SK-N-SH (cell line): Measurements from ENCODE around the gene KIF1C. TPM values are rescaled to one million over a fixed set of nuclear protein-coding genes. Genes with fewer than 3 reads are reported as not detected.
A peak's percentile ranks its signal among the peaks of the same experiment; 100 is the strongest.

Experiments
- CTCF ChIA-PET: fragments of 300-600, 350-600 bp; formaldehyde crosslinking; extraction: SDS; loops from one replicate; lab custom pipeline; 2021; lab: Yijun Ruan, JAX
- POLR2A ChIA-PET: fragments of 350-600 bp; sonication (Branson Sonifier 250); formaldehyde crosslinking; extraction: SDS; loops from one replicate; lab custom pipeline; 2020; ENCODE audit warnings: antibody characterized with exemption, inconsistent platforms; lab: Yijun Ruan, JAX
- DNase-seq: peaks from one replicate; pipeline ENCODE4 v3.0.0; 2012
- H2AFZ ChIP-seq: fragments of 200-600 bp; sonication (generic); 2 replicates; pipeline ENCODE4 v1.8.1; 2016; ENCODE audit warnings: antibody characterized with exemption, mild to moderate bottlenecking, low read depth
- H3F3A ChIP-seq: fragments of 200-600 bp; sonication (generic); replicated peaks from 2 replicates; pipeline ENCODE3; 2016; ENCODE audit warnings: antibody characterized with exemption, mild to moderate bottlenecking; ENCODE audit not compliant: insufficient read depth
- H3K27ac ChIP-seq, 2 experiments: fragments of 200-500 bp in 1 of 2; fragments of 200-600 bp in 1 of 2; sonication (Bioruptor generic) in 1 of 2; sonication (generic), shearing (Covaris generic) in 1 of 2; 2 replicates each; pipeline versions ENCODE4 v1.5.1 to v1.6.1; 2014 to 2016; ENCODE audit warnings: low read depth in 2 of 2, inconsistent platforms in 1 of 2, low read length in 1 of 2, mild to moderate bottlenecking in 1 of 2, mixed read lengths in 1 of 2
- H3K27me3 ChIP-seq: fragments of 200-600 bp; sonication (generic), shearing (Covaris generic); 2 replicates; pipeline ENCODE4 v1.6.1; 2016; ENCODE audit warnings: mixed run types; ENCODE audit not compliant: insufficient read depth
- H3K36me3 ChIP-seq, 2 experiments: fragments of 200-500 bp in 1 of 2; fragments of 200-600 bp in 1 of 2; sonication (Bioruptor generic) in 1 of 2; sonication (generic) in 1 of 2; replicated peaks in 1 of 2; 2 replicates each; pipeline versions ENCODE3 to v1.5.1; 2014 to 2016; ENCODE audit warnings: low read length in 1 of 2, mild to moderate bottlenecking in 1 of 2; ENCODE audit not compliant: insufficient read depth in 2 of 2, control insufficient read depth in 1 of 2
- H3K4me1 ChIP-seq, 2 experiments: fragments of 200-500 bp in 1 of 2; fragments of 200-600 bp in 1 of 2; sonication (Bioruptor generic) in 1 of 2; sonication (generic), shearing (Covaris generic) in 1 of 2; 2 replicates each; pipeline versions ENCODE4 v1.5.1 to v1.6.1; 2014 to 2016; ENCODE audit warnings: low read depth in 1 of 2, low read length in 1 of 2, mixed run types in 1 of 2; ENCODE audit not compliant: insufficient read depth in 2 of 2, control insufficient read depth in 1 of 2
- H3K4me2 ChIP-seq: fragments of 200-600 bp; sonication (generic), shearing (Covaris generic); 2 replicates; pipeline ENCODE4 v1.6.1; 2017; ENCODE audit warnings: mixed run types
- H3K4me3 ChIP-seq, 2 experiments: fragments of 200-500 bp in 1 of 2; fragments of 200-600 bp in 1 of 2; sonication (Bioruptor generic) in 1 of 2; sonication (generic), shearing (Covaris generic) in 1 of 2; 2 replicates each; pipeline versions ENCODE4 v1.5.1 to v1.8.1; 2014 to 2016; ENCODE audit warnings: low read depth in 2 of 2, inconsistent platforms in 1 of 2, low read length in 1 of 2, mild to moderate bottlenecking in 1 of 2, mixed read lengths in 1 of 2, moderate library complexity in 1 of 2
- H3K79me2 ChIP-seq: fragments of 200-600 bp; sonication (generic); 2 replicates; pipeline ENCODE4 v1.8.1; 2017; ENCODE audit warnings: mild to moderate bottlenecking; ENCODE audit not compliant: insufficient read depth
- H3K9ac ChIP-seq: fragments of 200-600 bp; sonication (generic); 2 replicates; pipeline ENCODE4 v1.6.1; 2017; ENCODE audit warnings: mixed run types
- H3K9me2 ChIP-seq: fragments of 200-600 bp; sonication (generic); 2 replicates; pipeline ENCODE4 v1.6.1; 2017; ENCODE audit warnings: mixed run types
- H3K9me3 ChIP-seq: fragments of 200-600 bp; sonication (generic); 2 replicates; pipeline ENCODE4 v1.6.1; 2017; ENCODE audit warnings: mixed run types, mild to moderate bottlenecking, moderate library complexity
- H4K20me1 ChIP-seq: fragments of 200-600 bp; sonication (generic); 2 replicates; pipeline ENCODE4 v1.6.1; 2017; ENCODE audit warnings: mild to moderate bottlenecking, mixed run types; ENCODE audit not compliant: insufficient read depth
- CTCF ChIP-seq: fragments of 200-600 bp; sonication (generic); IDR thresholded peaks from 2 replicates; pipeline ENCODE4 v1.6.1; 2017; ENCODE audit warnings: antibody characterized with exemption, mild to moderate bottlenecking, moderate library complexity
- EZH2phosphoT487 ChIP-seq: fragments of 200-600 bp; sonication (generic); IDR thresholded peaks from 2 replicates; pipeline ENCODE4 v1.6.1; 2017; ENCODE audit warnings: low read depth, mixed run types, mild to moderate bottlenecking, antibody characterized with exemption, moderate library complexity, borderline replicate concordance
- FOSL2 ChIP-seq: IDR thresholded peaks from 2 replicates; pipeline ENCODE4 v1.4.0; 2012; ENCODE audit warnings: low read depth, mild to moderate bottlenecking, moderate library complexity, borderline replicate concordance
- POLR2AphosphoS5 ChIP-seq: IDR thresholded peaks from 2 replicates; pipeline ENCODE4 v1.6.1; 2012; ENCODE audit warnings: low read depth, low read length
- RAD21 ChIP-seq: IDR thresholded peaks from 2 replicates; pipeline ENCODE4 v1.6.1; 2012; ENCODE audit warnings: mild to moderate bottlenecking, low read length
- RCOR1 ChIP-seq: fragments of 150-350 bp; IDR thresholded peaks from 2 replicates; pipeline ENCODE4 v1.6.1; 2017; ENCODE audit warnings: antibody characterized with exemption, low read length
- REST ChIP-seq: IDR thresholded peaks from 2 replicates; pipeline ENCODE4 v1.6.1; 2012; ENCODE audit warnings: mild to moderate bottlenecking, low read depth, low read length, moderate library complexity
- YY1 ChIP-seq: IDR thresholded peaks from 2 replicates; pipeline ENCODE4 v1.4.0; 2012; ENCODE audit warnings: low read depth, mild to moderate bottlenecking
- WGBS: methylation state at CpG from one replicate; pipeline ENCODE4 v1.1.6; 2017; ENCODE audit warnings: low lambda C conversion rate; 5-methylcytosine and 5-hydroxymethylcytosine counted together
- polyA plus RNA-seq, 3 experiments: library from polyadenylated mRNA; depleted of rRNA; stranded (reverse); fragments of >200 nt; gene quantifications; 2 replicates each; pipeline ENCODE4 v1.2.3, GENCODE V29; 2012
- TF ChIP-seq, protein P1 (sequence below): IDR thresholded peaks from 2 replicates; pipeline ENCODE4; 2012

Gene KIF1C
- polyA plus RNA-seq, 1 of the 3 experiments (the other 2 are of a cell fraction): 58.2 TPM

GRCh38 chr17:5011928-5012327 lies 14.2 kb downstream of the KIF1C start:
- no peak overlapping the region for H2AFZ ChIP-seq
- peaks cover 34 to 39% of the 10 kb centered on the region in 2 experiments for H3K36me3 ChIP-seq
- H3K9me3 ChIP-seq: no peaks in the 10 kb centered on the region
- CTCF ChIA-PET: interaction anchor here (0.6 kb wide), 1 partner anchor 102 kb away, joined by 3 read pairs; no protein-coding TSS in a partner anchor
- no peaks in the 10 kb centered on the region for H4K20me1 ChIP-seq
- H3K4me2 ChIP-seq: no peak overlapping the region
- H3K27me3 ChIP-seq: no peaks in the 10 kb centered on the region
- no peak overlapping the region for H3K9ac ChIP-seq
- H3K4me1 ChIP-seq: no peaks in the 10 kb centered on the region
- POLR2A ChIA-PET: no interaction called here
- TF ChIP-seq REST (peak; percentile 63; the same call in 1 of the 2 replicates), FOSL2 (peak; percentile 42; the same call in 1 of the 2 replicates), EZH2phosphoT487 (no peak)
- no peaks in the 10 kb centered on the region for H3K79me2 ChIP-seq
- no peak overlapping the region for H3K27ac ChIP-seq
- WGBS: 78% methylated on average over 6 of the region's 6 CpGs
- H3K9me2 ChIP-seq: no peaks in the 10 kb centered on the region
- no peaks in the 10 kb centered on the region for H3F3A ChIP-seq
- H3K4me3 ChIP-seq: no peak overlapping the region
- no peak for DNase-seq

- H3K9me2 ChIP-seq: no peaks in the 10 kb centered on the region
- H4K20me1 ChIP-seq: no peaks in the 10 kb centered on the region
- H3K4me1 ChIP-seq: no peaks in the 10 kb centered on the region
- DNase-seq: no peak
- no peaks in the 10 kb centered on the region for H3F3A ChIP-seq
- H3K9ac ChIP-seq: no peak overlapping the region
- 87% methylated on average over 4 of the region's 4 CpGs for WGBS
- no peak overlapping the region for H2AFZ ChIP-seq
- peaks cover 25 to 30% of the 10 kb centered on the region in 2 experiments for H3K36me3 ChIP-seq
- H3K9me3 ChIP-seq: no peaks in the 10 kb centered on the region
- CTCF ChIA-PET: no interaction called here
- no peak overlapping the region for H3K4me3 ChIP-seq
- no peak overlapping the region for H3K4me2 ChIP-seq
- POLR2A ChIA-PET: no interaction called here
- H3K27me3 ChIP-seq: no peaks in the 10 kb centered on the region
- no peak for TF ChIP-seq YY1
- TF ChIP-seq POLR2AphosphoS5: no peak
- TF ChIP-seq RAD21: no peak
- TF ChIP-seq RCOR1: no peak
- TF ChIP-seq, all 33 proteins: peak for 0
- Histone ChIP-seq H3K27ac (no peak overlapping the region), H3K79me2 (no peaks in the 10 kb centered on the region)
These were observed 16.6 kb downstream of the KIF1C start for GRCh38 chr17:5014357-5014756.

DNA sequence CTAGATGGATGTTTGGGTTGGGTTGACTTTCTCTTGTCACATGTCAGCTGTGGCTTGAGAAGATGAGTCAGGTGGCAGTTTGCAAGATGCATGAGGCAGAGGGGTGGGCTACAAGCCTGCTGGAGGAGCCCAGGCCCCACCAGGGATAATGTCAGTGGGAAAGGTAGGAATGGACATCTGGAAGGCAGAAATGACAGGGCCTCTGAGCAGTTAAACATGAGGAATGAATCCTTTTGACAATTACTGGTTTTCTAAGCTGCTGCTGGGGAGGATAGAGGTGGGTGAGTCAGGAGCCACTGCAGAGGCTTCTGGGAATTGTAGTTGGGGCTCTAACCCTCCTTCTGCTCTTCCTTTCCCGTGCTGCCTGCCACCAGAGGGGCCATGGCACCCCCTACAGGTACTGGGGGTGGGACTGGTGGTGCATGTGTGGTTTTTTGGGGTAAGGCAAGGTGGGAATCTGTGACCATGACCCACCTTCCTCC lies 21.8 kb downstream of the KIF1C start:
- no peak overlapping the region for H3K27ac ChIP-seq
- H3K4me1 ChIP-seq: no peaks in the 10 kb centered on the region
- no peaks in the 10 kb centered on the region for H4K20me1 ChIP-seq
- no peaks in the 10 kb centered on the region for H3K9me3 ChIP-seq
- TF ChIP-seq CTCF (peak; percentile 12; the same call in 1 of the 2 replicates), RAD21 (peak; percentile 35; the same call in 1 of the 2 replicates)
- TF ChIP-seq, protein P1, sequence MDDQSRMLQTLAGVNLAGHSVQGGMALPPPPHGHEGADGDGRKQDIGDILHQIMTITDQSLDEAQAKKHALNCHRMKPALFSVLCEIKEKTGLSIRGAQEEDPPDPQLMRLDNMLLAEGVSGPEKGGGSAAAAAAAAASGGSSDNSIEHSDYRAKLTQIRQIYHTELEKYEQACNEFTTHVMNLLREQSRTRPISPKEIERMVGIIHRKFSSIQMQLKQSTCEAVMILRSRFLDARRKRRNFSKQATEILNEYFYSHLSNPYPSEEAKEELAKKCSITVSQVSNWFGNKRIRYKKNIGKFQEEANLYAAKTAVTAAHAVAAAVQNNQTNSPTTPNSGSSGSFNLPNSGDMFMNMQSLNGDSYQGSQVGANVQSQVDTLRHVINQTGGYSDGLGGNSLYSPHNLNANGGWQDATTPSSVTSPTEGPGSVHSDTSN: no peak
- no peaks in the 10 kb centered on the region for H3K27me3 ChIP-seq
- CTCF ChIA-PET: interaction anchor here (1.0 to 2.3 kb wide), 4 partner anchors 12 to 110 kb away, joined by 3 to 7 read pairs (median 4); no protein-coding TSS in a partner anchor
- H3F3A ChIP-seq: no peaks in the 10 kb centered on the region
- no peak overlapping the region for H3K4me3 ChIP-seq
- no peak overlapping the region for H3K9ac ChIP-seq
- H3K4me2 ChIP-seq: no peak overlapping the region
- peaks cover 20 to 39% of the 10 kb centered on the region in 2 experiments for H3K36me3 ChIP-seq
- POLR2A ChIA-PET: no interaction called here
- no peaks in the 10 kb centered on the region for H3K79me2 ChIP-seq
- WGBS: 20% methylated on average over 1 of the region's 1 CpG
- peak; percentile 54 for DNase-seq
- H3K9me2 ChIP-seq: no peaks in the 10 kb centered on the region
- no peak overlapping the region for H2AFZ ChIP-seq
